Iris pigment epithelial cell (primary cell): ENCODE data around the gene SMIM45.

Experiments used
- DNase-seq: peaks from one replicate; pipeline ENCODE4 v3.0.0-alpha.2; 2011; ENCODE audit warnings: low read depth

Gene SMIM45

DNA sequence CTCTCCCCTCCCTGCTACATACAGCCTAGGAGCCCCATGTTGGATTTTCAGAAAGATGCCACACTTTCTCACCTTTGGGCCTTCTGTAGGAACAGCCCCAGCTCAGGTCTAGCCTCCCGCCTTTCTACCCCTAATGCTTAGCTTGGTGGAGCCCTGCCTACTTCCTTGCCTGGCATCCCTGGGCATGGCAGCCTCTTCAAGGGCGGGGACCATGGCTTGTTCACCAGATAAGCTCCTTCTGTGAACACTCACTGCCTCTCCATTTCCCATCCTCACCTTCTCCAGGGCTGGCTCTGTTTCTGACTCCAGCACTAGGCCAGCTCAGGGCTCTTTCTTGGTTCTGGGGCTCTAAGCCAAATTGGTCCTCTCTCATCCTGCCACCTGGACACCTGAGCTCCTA lies 18.7 kb downstream of the SMIM45 start:
- DNase-seq, result no peak

DNA sequence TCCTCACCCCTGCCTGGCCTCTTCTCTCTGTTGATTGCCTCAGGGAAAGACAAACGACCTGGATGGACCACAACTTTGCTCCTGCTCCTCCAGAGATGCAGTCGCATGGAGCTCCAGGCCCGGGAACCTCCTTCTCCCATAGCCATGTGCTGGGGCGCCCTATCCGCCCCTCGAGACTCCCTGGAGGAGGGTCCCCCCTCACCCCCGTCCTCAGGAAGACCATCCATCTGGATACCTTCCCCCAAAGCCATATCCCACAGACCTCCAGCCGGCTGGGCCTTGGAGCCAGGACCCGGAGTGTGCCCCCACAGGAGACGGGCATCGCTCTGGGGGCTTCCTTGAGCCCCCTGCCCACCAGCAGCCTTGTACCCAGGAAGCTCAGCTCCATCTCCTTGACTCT lies 19.5 kb downstream of the SMIM45 start:
- no peak for DNase-seq

GRCh38 chr22:41974691-41975290 lies 22.8 kb downstream of the SMIM45 start:
- DNase-seq, result no peak

DNA sequence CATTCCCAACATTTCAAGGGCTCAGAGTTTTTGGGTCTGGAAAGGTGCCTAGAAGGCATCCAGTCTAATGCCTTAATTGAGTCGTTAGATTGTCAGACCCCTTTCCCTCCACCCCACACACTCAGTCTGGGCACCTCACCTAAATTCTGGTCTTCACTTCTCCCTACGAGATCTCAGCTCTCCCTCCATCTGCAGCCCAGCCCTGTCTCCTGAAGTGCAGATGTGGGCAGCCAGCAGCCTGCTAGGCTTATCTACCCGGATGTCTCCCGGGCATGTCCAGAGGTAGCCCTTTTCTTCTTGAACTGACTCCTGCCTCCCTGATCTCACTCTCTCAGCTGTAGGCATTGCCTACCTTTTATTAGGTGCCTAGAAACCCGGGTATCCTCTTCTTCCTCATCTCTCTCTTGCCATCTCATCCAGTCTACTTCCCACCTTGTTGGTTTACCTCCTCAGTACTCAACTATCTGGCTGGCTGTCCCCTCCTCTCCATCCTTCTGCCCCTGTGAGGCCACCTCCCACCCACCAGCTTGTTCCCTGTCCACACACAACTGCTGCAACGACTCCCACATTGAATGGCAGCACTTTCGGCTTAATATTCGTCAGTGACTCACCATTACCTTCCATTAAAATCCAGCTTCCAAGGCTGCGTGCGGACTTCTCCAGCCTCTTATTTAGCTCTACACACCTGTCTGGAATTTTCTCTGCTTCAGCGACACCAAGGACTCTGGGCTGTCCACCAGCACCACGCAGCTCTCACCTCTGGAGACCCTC lies 23.5 kb downstream of the SMIM45 start:
- no peak for DNase-seq

GRCh38 chr22:41976070-41976901 lies 24.3 kb downstream of the SMIM45 start:
- no peak for DNase-seq

DNA sequence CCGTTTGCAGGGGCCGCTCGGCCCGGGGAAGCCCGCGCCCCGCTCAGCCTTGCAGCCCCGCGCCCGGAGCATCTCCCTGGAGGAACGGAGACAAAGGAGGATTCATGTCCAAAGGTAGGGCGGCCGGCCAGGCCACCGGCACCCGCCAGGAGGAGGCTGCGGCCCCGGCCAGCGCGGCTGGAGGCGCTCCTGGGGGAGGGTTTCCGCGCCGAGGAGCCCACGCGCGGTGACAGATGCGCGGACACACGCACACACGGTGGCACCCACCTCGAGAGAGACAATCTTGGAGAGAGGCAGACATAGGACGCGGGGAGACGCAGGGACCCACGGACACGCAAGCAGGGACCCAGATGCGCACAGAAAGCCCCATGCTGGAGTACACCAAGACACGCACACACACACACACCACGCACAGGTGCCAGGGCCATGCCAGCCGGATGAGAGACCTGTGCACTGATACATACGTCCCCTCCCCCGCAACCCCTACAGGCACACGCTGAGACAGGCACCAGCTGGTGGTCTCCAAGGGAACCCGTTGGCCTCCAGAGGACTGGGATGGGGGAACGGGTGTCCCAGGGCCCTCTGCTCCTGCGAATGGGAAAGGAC lies 25.1 kb downstream of the SMIM45 start:
- DNase-seq, result no peak

- DNase-seq, result no peak
These were observed 26.8 kb downstream of the SMIM45 start for GRCh38 chr22:41978732-41979131.

DNA sequence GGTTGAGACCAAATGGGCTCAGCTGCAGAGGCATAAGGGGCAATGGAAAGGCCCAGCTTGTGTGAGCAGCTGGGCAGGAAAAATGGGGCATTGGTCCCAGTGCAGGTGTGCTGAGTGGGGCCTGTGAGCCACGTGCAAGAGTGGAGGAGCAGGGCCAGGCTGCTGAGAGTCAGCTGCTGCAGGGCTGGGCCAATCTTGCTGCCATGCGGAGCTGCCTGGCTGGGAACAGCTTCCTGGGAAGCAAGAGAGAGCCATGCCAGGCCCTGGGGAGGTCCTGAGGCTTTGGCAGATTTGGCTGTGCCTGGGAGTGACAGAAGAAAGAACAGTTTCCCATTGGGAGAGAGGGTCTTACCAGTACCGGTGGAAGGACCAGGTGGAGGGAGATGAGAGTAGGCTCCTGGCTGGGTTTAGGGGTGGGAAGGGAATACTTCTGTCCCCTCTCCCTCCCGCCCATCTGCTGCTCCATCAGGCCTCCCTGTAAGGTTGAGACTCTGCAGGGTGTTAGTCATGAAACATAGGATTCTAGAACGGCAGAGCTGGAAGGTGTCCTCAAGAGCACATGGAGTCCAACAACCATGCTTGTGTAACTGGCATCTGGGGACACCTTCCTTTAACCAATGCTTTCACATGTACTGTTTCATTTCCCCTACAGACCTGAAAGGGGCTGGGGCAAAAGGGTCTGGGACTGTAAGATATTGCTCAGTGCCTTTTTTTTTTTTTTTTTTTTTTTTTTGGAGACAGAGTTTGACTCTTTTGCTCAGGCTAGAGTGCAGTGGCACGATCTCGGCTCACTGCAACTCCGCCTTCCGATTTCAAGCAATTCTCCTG lies 27.7 kb downstream of the SMIM45 start:
- DNase-seq, result no peak

- no peak for DNase-seq
These were observed 30.9 kb downstream of the SMIM45 start for GRCh38 chr22:41982865-41983264.

DNA sequence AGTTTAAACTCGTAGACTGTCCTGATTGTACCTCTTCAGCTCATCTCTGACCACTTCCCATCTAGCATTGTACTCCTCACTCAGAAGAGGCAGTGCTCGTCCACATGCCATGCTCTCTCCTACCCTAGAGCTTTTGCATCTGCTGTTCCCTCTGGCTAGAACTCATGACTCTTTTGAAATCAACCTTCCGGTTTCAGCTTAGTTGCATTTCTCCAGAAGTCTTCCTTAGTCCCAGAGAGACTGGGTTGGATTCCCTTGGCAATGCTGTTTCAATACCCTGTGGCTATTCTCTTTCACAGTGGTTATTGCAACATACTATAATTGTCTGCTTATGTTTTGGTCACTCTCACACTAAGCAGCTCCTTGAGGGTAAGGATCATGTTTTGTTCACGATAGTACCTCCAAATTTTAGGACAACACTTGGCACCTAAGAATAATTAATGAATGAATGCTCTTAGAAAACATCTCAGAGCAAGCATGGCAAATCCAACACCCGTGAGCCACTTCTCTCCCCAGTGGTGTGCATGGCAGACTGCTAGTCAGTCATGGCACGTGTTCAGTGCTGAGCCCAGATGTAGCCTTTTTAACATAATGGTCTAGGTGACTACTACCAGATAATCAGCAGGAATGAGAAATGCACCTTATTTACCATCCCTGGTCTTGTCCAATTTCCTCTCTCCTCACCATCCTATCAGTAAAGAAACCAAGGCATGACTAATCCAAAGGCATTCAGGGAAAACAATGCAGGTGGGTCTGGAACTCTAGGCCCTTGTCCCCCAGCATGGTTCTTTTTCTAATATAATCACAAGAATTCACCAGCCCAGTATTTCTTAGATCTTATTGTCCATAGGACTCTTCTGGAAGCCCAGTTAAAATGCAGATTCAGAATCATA lies 31.8 kb downstream of the SMIM45 start:
- peak; percentile 6 for DNase-seq

- no peak for DNase-seq
These were observed 35.3 kb downstream of the SMIM45 start for GRCh38 chr22:41987276-41987675.

DNA sequence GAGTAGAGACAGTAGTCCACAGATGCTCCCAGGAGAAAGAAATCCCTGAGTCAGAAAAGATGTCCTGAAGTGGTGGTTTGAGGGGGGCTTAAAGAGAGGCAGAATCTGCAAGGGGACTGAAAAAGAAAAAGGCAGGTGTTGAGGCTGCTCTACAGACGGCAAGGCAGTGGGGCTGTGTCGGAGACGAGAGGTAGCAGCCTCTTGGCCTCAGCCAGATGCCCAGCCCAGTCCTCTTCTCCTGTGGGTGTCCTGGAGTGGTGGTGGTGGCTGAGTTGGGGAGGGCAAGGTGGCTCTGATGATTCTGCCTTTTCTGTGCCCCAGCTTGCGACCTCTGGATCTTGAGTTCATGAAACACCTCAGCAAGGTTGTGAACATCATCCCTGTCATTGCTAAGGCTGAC lies 37.3 kb downstream of the SMIM45 start:
- no peak for DNase-seq

DNA sequence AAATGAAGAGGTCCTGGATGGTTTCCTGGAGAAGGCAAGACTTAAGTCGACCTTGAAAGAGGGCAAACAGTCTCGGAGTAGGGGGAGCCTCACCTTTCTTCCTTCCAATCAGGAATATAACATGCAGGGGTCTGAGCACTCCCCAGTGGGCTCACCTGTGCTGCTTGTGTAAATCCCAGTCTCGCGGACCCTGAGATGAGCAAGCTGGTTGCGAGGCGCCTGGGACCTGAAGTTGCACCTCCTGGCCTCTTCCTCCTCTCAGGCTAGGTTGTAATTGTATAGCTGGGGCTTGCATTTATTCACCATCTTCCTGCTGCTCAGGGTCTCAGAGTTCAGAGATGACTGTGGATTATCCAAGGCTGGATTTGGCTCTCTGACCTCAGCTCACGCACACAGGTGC lies 39.2 kb downstream of the SMIM45 start:
- no peak for DNase-seq

- DNase-seq, result no peak
These were observed 40.5 kb downstream of the SMIM45 start for GRCh38 chr22:41992496-41992895.

- DNase-seq, result no peak
These were observed 43.3 kb downstream of the SMIM45 start for GRCh38 chr22:41995211-41995610.

- no peak for DNase-seq
These were observed 44.9 kb downstream of the SMIM45 start for GRCh38 chr22:41996826-41997225.

- DNase-seq, result peak; percentile 83
These were observed 46.7 kb downstream of the SMIM45 start, which contains the start of gene WBP2NL for GRCh38 chr22:41998361-41999261. WBP2NL (plus strand) TSS chr22:41998788; CDS start chr22:41998819, 31 bp downstream.

GRCh38 chr22:42000466-42000865 lies 48.5 kb downstream of the SMIM45 start:
- no peak for DNase-seq

- peak; percentile 27 for DNase-seq
These were observed 49.2 kb downstream of the SMIM45 start for GRCh38 chr22:42001121-42001520.
